A673 (cell line): ENCODE data around the gene TPSD1. TPM values are rescaled to one million over a fixed set of nuclear protein-coding genes. Genes with fewer than 3 reads are reported as not detected.

Source experiments
- BruUV-seq: library from RNA; stranded (reverse); fragments of 400-500 nt; replicated peaks from 2 replicates; lab custom pipeline; 2021; lab: Mats Ljungman, UMichigan
- CTCF ChIA-PET: fragments of 300-600 bp; sonication (Branson Sonifier 250); formaldehyde crosslinking; loops from one replicate; lab custom pipeline; 2022; ENCODE audit warnings: antibody characterized with exemption; lab: Charles Lee
- POLR2A ChIA-PET: fragments of 300-600 bp; sonication (Branson Sonifier 250); formaldehyde crosslinking; loops from one replicate; lab custom pipeline; 2022; ENCODE audit warnings: antibody characterized with exemption; ENCODE audit not compliant: low non-redundant PET; lab: Charles Lee
- DNase-seq: peaks from one replicate; pipeline ENCODE4 v3.0.0-alpha.2; 2015; ENCODE audit warnings: low spot score
- H3K27ac ChIP-seq: fragments of 200-600 bp; sonication (generic); 2 replicates; pipeline ENCODE4 v1.5.1; 2016; ENCODE audit warnings: mixed run types, low read depth, mild to moderate bottlenecking, mixed read lengths, antibody characterized with exemption, low read length; ENCODE audit not compliant: poor library complexity, severe bottlenecking
- H3K27me3 ChIP-seq: fragments of 200-600 bp; sonication (generic); replicated peaks from 2 replicates; pipeline ENCODE4 v1.6.1; 2017; ENCODE audit warnings: mixed run types, low read depth, mild to moderate bottlenecking, mixed read lengths, antibody characterized with exemption, low read length; ENCODE audit not compliant: insufficient read depth, poor library complexity
- H3K36me3 ChIP-seq: fragments of 200-600 bp; sonication (generic); 2 replicates; pipeline ENCODE4 v1.6.1; 2016; ENCODE audit warnings: mixed run types, mild to moderate bottlenecking, mixed read lengths, antibody characterized with exemption, low read length; ENCODE audit not compliant: insufficient read depth, poor library complexity, severe bottlenecking
- H3K4me1 ChIP-seq: fragments of 200-600 bp; sonication (generic); 2 replicates; pipeline ENCODE4 v1.6.1; 2017; ENCODE audit warnings: mixed run types, mild to moderate bottlenecking, mixed read lengths, antibody characterized with exemption, low read length; ENCODE audit not compliant: insufficient read depth, poor library complexity, severe bottlenecking
- H3K4me3 ChIP-seq: fragments of 200-600 bp; sonication (generic); 2 replicates; pipeline ENCODE4 v1.5.1; 2016; ENCODE audit warnings: low read depth, mixed run types, mild to moderate bottlenecking, mixed read lengths, low read length; ENCODE audit not compliant: poor library complexity, severe bottlenecking
- H3K9me3 ChIP-seq: fragments of 200-600 bp; sonication (generic); 2 replicates; pipeline ENCODE4 v1.6.1; 2016; ENCODE audit warnings: mixed run types, low read depth, mild to moderate bottlenecking, mixed read lengths, antibody characterized with exemption, low read length; ENCODE audit not compliant: poor library complexity, severe bottlenecking
- EZH2 ChIP-seq: fragments of 200-600 bp; sonication (generic); IDR thresholded peaks from 2 replicates; pipeline ENCODE4 v1.6.1; 2017; ENCODE audit warnings: borderline replicate concordance, low read depth, mild to moderate bottlenecking, mixed read lengths, antibody characterized with exemption, low read length; ENCODE audit not compliant: poor library complexity, severe bottlenecking
- intact Hi-C: fragments of 100-400 bp; cut with micrococcal nuclease; formaldehyde crosslinking; loops from one replicate; pipeline ENCODE4 v1.10.0; 2022; ENCODE audit not compliant: unreplicated experiment
- total RNA-seq: library from RNA; stranded (reverse); gene quantifications from 2 replicates; pipeline ENCODE4 v1.2.3, GENCODE V29; 2021
- TF ChIP-seq, protein P1 (sequence below): fragments of 300-800, 200-600 bp; sonication (generic); conservative IDR thresholded peaks from 2 replicates; pipeline ENCODE4 v1.5.1; 2017; ENCODE audit warnings: low read depth, mild to moderate bottlenecking, antibody characterized with exemption, low read length, moderate library complexity, mixed read lengths

The TPSD1 gene
- total RNA-seq, 1 experiment from 2014 or later, result 2.3 TPM

DNA sequence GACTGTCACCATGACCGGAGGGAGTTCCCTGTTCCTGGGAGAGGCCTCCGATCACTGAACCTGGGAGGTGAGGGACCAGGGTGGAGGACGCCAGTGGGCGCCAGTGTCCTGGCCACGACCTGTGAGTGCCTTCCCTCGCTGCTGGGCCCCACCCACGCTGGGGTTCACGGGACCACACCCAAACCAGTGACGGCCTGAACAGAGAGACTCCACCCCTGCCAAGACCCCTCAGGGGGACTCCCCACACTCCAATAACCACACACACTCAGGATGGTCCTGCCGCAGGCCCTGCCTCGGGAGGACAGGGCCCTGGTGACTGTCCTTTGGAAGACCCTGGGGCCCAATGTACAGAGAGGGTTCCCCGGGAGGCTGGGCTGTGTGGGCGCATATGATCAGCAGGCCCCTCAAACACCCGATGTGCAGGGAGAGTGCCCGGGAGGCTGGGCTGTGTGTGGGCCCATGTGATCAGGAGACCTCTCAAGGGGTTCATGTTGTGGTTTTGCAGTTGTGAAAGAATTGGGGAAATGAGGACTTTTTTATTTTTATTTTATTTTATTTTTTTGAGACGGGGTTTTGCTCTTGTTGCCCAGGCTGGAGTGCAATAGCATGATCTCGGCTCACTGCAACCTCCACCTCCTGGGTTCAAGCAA is 26.6 kb downstream of the TPSD1 start:
- no peaks in the 10 kb centered on the region for H3K9me3 ChIP-seq
- TF ChIP-seq, protein P1, sequence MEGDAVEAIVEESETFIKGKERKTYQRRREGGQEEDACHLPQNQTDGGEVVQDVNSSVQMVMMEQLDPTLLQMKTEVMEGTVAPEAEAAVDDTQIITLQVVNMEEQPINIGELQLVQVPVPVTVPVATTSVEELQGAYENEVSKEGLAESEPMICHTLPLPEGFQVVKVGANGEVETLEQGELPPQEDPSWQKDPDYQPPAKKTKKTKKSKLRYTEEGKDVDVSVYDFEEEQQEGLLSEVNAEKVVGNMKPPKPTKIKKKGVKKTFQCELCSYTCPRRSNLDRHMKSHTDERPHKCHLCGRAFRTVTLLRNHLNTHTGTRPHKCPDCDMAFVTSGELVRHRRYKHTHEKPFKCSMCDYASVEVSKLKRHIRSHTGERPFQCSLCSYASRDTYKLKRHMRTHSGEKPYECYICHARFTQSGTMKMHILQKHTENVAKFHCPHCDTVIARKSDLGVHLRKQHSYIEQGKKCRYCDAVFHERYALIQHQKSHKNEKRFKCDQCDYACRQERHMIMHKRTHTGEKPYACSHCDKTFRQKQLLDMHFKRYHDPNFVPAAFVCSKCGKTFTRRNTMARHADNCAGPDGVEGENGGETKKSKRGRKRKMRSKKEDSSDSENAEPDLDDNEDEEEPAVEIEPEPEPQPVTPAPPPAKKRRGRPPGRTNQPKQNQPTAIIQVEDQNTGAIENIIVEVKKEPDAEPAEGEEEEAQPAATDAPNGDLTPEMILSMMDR, result no peak
- no peak for TF ChIP-seq EZH2
- ChIA-PET CTCF (no interaction called here), POLR2A (no interaction called here)
- no TSS peak for BruUV-seq
- no peak overlapping the region for H3K4me3 ChIP-seq
- H3K27me3 ChIP-seq, result no peaks in the 10 kb centered on the region
- intact Hi-C loops, result no loop called here
- no peaks in the 10 kb centered on the region for H3K36me3 ChIP-seq
- no peak for DNase-seq
- H3K4me1 ChIP-seq, result peaks cover 22% of the 10 kb centered on the region
- H3K27ac ChIP-seq, result no peak overlapping the region

DNA sequence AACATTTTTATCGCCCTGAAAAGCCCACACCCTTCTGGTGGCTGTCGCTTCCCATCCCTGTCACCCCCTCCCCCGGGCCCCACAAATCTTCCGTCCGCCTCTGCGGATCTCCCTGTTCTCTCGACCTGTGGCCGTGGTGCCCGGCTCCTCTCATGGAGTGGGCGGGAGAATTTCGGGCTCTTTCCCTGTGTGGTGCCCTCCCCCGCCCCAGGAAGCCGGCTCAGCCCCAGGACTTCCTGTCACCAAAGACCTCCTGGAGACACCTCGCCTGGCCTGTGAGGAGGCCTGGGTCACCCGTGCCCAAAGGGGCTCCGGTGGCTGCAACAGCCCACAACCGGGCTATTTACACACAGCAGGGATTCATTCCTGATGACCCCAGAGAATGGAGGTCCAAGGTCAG is 27.4 kb downstream of the TPSD1 start:
- POLR2A ChIA-PET, result no interaction called here
- H3K36me3 ChIP-seq, result no peaks in the 10 kb centered on the region
- no peak overlapping the region for H3K4me3 ChIP-seq
- DNase-seq, result no peak
- no peaks in the 10 kb centered on the region for H3K27me3 ChIP-seq
- CTCF ChIA-PET, result no interaction called here
- H3K4me1 ChIP-seq, result peaks cover 19% of the 10 kb centered on the region
- no peaks in the 10 kb centered on the region for H3K9me3 ChIP-seq
- no TSS peak for BruUV-seq
- intact Hi-C loops, result no loop called here
- H3K27ac ChIP-seq, result no peak overlapping the region
- TF ChIP-seq EZH2, result no peak
- TF ChIP-seq, protein P1, result no peak

DNA sequence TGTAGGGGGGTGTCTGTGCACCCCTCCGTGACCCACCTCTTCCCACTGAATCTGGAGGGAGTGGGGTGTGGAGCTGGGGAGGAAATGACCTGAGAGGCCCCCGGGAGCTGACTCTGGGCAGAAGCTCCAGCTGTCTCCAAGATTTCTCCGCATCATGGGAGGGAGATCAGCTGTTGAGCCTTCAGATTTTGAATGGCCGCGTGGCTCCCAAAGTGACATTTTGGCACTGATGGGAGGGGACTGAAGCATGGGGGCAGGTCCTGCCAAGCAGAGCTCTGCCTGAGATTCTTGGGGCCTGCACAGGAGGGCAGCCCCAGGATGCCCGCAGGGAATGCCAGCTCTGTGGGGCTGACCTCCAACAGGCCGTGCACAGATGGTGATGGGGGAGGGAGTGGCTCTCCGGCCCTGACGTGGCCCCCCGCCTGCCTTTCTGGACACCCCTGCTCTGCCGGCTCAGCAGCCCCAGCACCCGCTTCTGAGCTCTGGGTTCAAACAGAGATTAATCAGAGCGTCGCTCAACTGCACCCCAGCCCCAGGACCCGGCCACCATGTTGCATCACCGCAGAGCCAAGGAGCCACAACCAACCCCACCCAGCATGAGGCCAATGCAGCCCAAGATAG is 28.2 kb downstream of the TPSD1 start:
- no peak overlapping the region for H3K4me3 ChIP-seq
- H3K4me1 ChIP-seq, result peaks cover 11% of the 10 kb centered on the region
- intact Hi-C loops, result no loop called here
- POLR2A ChIA-PET, result no interaction called here
- no peak overlapping the region for H3K27ac ChIP-seq
- DNase-seq, result no peak
- no peaks in the 10 kb centered on the region for H3K9me3 ChIP-seq
- BruUV-seq, result no TSS peak
- no peak for TF ChIP-seq EZH2
- TF ChIP-seq, protein P1, result no peak
- CTCF ChIA-PET, result no interaction called here
- no peaks in the 10 kb centered on the region for H3K27me3 ChIP-seq
- no peaks in the 10 kb centered on the region for H3K36me3 ChIP-seq
